Neural progenitor cell (in vitro differentiated cells): Measurements from ENCODE around the gene GATA5. TPM values are rescaled to one million over a fixed set of nuclear protein-coding genes. Genes with fewer than 3 reads are reported as not detected.

ENCODE experiments used
- DNase-seq: peaks from one replicate; pipeline ENCODE4 v3.0.0-alpha.2; 2016; ENCODE audit warnings: low spot score
- H2AFZ ChIP-seq: fragments of 200-600 bp; sonication (generic); replicated peaks from 2 replicates; pipeline ENCODE4 v1.6.1; 2016; ENCODE audit warnings: antibody characterized with exemption
- H3F3A ChIP-seq: fragments of 200-600 bp; sonication (generic); 2 replicates; pipeline ENCODE4 v1.6.1; 2016; ENCODE audit warnings: antibody characterized with exemption, low read depth
- H3K27ac ChIP-seq: fragments of 200-600 bp; sonication (generic); 2 replicates; pipeline ENCODE4 v1.5.1; 2016; ENCODE audit warnings: mild to moderate bottlenecking
- H3K27me3 ChIP-seq: fragments of 200-600 bp; sonication (generic); 2 replicates; pipeline ENCODE4 v1.6.1; 2016; ENCODE audit warnings: mild to moderate bottlenecking, moderate library complexity
- H3K36me3 ChIP-seq: fragments of 200-600 bp; sonication (generic); 2 replicates; pipeline ENCODE4 v1.5.1; 2016
- H3K4me1 ChIP-seq: fragments of 200-600 bp; sonication (generic); 2 replicates; pipeline ENCODE4 v1.6.1; 2016; ENCODE audit warnings: mixed run types
- H3K4me2 ChIP-seq: fragments of 200-600 bp; sonication (generic); 2 replicates; pipeline ENCODE4 v1.6.1; 2016
- H3K4me3 ChIP-seq: fragments of 200-600 bp; sonication (generic); 2 replicates; pipeline ENCODE4 v1.5.1; 2016
- H3K79me2 ChIP-seq: fragments of 200-600 bp; sonication (generic); 2 replicates; pipeline ENCODE4 v1.6.1; 2016; ENCODE audit warnings: low read depth
- H3K9ac ChIP-seq: fragments of 200-600 bp; sonication (generic); 2 replicates; pipeline ENCODE4 v1.6.1; 2016
- H3K9me3 ChIP-seq: fragments of 200-600 bp; sonication (generic); 2 replicates; pipeline ENCODE4 v1.5.1; 2016; ENCODE audit warnings: low read depth
- H4K20me1 ChIP-seq: fragments of 200-600 bp; sonication (generic); 2 replicates; pipeline ENCODE4 v1.6.1; 2016; ENCODE audit warnings: low read depth
- H3K27ac Mint-ChIP-seq: 3 replicates; pipeline ENCODE4 v1.8.0; 2021; ENCODE audit warnings: mixed read lengths
- H3K27me3 Mint-ChIP-seq: 2 replicates; pipeline ENCODE4 v1.8.0; 2022; ENCODE audit warnings: low read depth, mild to moderate bottlenecking, inconsistent platforms, moderate library complexity, mixed read lengths; ENCODE audit not compliant: insufficient read depth
- H3K36me3 Mint-ChIP-seq: 3 replicates; pipeline ENCODE4 v1.8.0; 2021; ENCODE audit warnings: mixed read lengths
- H3K4me1 Mint-ChIP-seq: 3 replicates; pipeline ENCODE4 v1.8.0; 2021; ENCODE audit warnings: mixed read lengths
- H3K4me3 Mint-ChIP-seq: 3 replicates; pipeline ENCODE4 v1.8.0; 2021; ENCODE audit warnings: mild to moderate bottlenecking, moderate library complexity, mixed read lengths
- H3K9me3 Mint-ChIP-seq: 3 replicates; pipeline ENCODE4 v1.8.0; 2020; ENCODE audit warnings: mixed read lengths
- EZH2 ChIP-seq: fragments of 200-600 bp; sonication (generic); IDR thresholded peaks from 2 replicates; pipeline ENCODE4 v1.6.1; 2017; ENCODE audit warnings: antibody characterized with exemption, mild to moderate bottlenecking, moderate library complexity
- EZH2phosphoT487 ChIP-seq: fragments of 200-600 bp; sonication (generic); IDR thresholded peaks from 2 replicates; pipeline ENCODE4 v1.6.1; 2017; ENCODE audit warnings: antibody characterized with exemption
- total RNA-seq: library from RNA; depleted of rRNA; stranded (reverse); fragments of >200 nt; gene quantifications from 2 replicates; pipeline ENCODE4 v1.2.3, GENCODE V29; 2015; ENCODE audit warnings: low replicate concordance
- TF ChIP-seq, protein P1 (sequence below): fragments of 200-600 bp; sonication (generic); IDR thresholded peaks from 2 replicates; pipeline ENCODE4 v1.5.1; 2017; ENCODE audit warnings: antibody characterized with exemption, mild to moderate bottlenecking

Gene GATA5
- total RNA-seq, 1 donor from 2014 or later: not detected

DNA sequence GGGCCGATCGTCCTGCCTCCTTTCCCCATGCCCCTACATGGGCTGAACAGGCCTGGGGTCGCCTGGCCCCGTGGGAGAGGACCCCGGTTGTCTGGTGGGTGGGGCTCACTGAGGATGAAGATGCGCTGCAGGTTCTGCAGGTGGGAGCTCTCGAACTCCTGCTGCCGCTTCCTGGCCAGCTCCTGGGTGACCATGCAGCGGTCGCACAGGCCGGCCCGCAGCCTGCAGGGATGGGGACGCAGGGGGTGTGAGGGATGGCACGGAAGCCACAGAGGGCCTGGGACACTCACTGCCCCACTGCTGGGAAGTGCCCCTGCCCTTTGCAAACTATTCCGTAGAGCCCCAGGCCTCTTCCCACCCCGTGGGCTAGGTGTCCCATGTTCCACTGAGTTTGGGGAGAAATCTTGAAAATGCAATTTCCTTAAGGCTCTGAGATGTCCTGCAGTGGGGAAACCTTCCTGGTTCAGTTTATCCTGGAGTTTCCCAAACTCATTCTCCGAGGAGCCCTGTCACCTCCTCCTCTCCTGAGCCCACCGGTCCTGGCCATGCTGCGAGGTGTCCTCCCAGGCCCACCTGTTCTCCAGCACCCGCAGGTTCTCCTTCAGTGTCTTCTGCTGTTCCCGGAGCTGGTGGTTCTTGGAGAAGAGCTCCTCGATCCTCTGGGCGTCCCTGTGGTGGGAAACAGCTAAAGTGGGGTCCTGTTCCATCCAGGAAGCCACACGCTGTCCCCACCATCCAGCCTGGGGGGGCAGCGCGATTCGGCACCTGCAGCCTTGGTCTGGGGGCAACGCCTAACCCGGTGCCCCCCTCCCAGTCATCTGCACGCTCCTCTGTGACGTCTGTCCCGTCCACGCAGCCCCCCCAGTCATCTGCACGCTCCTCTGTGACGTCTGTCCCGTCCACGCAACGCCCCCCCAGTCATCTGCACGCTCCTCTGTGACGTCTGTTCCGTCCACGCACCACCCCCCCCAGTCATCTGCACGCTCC is 58.9 kb downstream of the GATA5 start:
- H3K9me3 ChIP-seq: no peaks in the 10 kb centered on the region
- no peaks in the 10 kb centered on the region for H3K27me3 ChIP-seq
- peaks cover 10% of the 10 kb centered on the region for H3F3A ChIP-seq
- no peaks in the 10 kb centered on the region for H3K36me3 Mint-ChIP-seq
- H3K4me3 Mint-ChIP-seq: no peak overlapping the region
- H4K20me1 ChIP-seq: no peaks in the 10 kb centered on the region
- H3K9me3 Mint-ChIP-seq: no peaks in the 10 kb centered on the region
- H3K4me2 ChIP-seq: no peak overlapping the region
- peaks cover 4% of the 10 kb centered on the region for H3K27me3 Mint-ChIP-seq
- no peak overlapping the region for H3K4me3 ChIP-seq
- DNase-seq: no peak
- H3K4me1 Mint-ChIP-seq: peaks cover 4% of the 10 kb centered on the region
- no peak overlapping the region for H3K27ac Mint-ChIP-seq
- no peaks in the 10 kb centered on the region for H3K36me3 ChIP-seq
- no peak overlapping the region for H3K27ac ChIP-seq
- no peak overlapping the region for H3K9ac ChIP-seq
- no peaks in the 10 kb centered on the region for H3K4me1 ChIP-seq
- TF ChIP-seq EZH2 (no peak), EZH2phosphoT487 (no peak)
- TF ChIP-seq, protein P1, sequence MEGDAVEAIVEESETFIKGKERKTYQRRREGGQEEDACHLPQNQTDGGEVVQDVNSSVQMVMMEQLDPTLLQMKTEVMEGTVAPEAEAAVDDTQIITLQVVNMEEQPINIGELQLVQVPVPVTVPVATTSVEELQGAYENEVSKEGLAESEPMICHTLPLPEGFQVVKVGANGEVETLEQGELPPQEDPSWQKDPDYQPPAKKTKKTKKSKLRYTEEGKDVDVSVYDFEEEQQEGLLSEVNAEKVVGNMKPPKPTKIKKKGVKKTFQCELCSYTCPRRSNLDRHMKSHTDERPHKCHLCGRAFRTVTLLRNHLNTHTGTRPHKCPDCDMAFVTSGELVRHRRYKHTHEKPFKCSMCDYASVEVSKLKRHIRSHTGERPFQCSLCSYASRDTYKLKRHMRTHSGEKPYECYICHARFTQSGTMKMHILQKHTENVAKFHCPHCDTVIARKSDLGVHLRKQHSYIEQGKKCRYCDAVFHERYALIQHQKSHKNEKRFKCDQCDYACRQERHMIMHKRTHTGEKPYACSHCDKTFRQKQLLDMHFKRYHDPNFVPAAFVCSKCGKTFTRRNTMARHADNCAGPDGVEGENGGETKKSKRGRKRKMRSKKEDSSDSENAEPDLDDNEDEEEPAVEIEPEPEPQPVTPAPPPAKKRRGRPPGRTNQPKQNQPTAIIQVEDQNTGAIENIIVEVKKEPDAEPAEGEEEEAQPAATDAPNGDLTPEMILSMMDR: no peak
- H3K79me2 ChIP-seq: no peaks in the 10 kb centered on the region
- no peak overlapping the region for H2AFZ ChIP-seq

- Histone ChIP-seq H3K27ac (no peak overlapping the region), H3K9me3 (no peaks in the 10 kb centered on the region), H2AFZ (no peak overlapping the region), H3K4me1 (peaks cover 2% of the 10 kb centered on the region), H3K79me2 (no peaks in the 10 kb centered on the region), H3F3A (peaks cover 4% of the 10 kb centered on the region), H3K4me2 (no peak overlapping the region), H4K20me1 (no peaks in the 10 kb centered on the region), H3K4me3 (no peak overlapping the region), H3K9ac (no peak overlapping the region), H3K36me3 (no peaks in the 10 kb centered on the region), H3K27me3 (no peaks in the 10 kb centered on the region)
- Mint-ChIP-seq H3K36me3 (no peaks in the 10 kb centered on the region), H3K4me1 (no peaks in the 10 kb centered on the region), H3K27me3 (peaks cover 4% of the 10 kb centered on the region), H3K9me3 (no peaks in the 10 kb centered on the region), H3K4me3 (no peak overlapping the region), H3K27ac (no peak overlapping the region)
- TF ChIP-seq EZH2phosphoT487: no peak
- TF ChIP-seq, protein P1: no peak
- no peak for DNase-seq
Observed at GRCh38 chr20:62415354-62416111, 60.3 kb downstream of the GATA5 start.

GRCh38 chr20:62413896-62414481 is 61.8 kb downstream of the GATA5 start:
- Histone ChIP-seq H3K4me3 (no peak overlapping the region), H3K27ac (no peak overlapping the region), H3F3A (peaks cover 4% of the 10 kb centered on the region), H3K27me3 (peaks cover 11% of the 10 kb centered on the region), H3K9ac (no peak overlapping the region), H3K9me3 (no peaks in the 10 kb centered on the region), H3K4me2 (no peak overlapping the region), H2AFZ (no peak overlapping the region), H4K20me1 (no peaks in the 10 kb centered on the region), H3K4me1 (peaks cover 6% of the 10 kb centered on the region), H3K79me2 (no peaks in the 10 kb centered on the region), H3K36me3 (no peaks in the 10 kb centered on the region)
- Mint-ChIP-seq H3K4me1 (no peaks in the 10 kb centered on the region), H3K27ac (no peak overlapping the region), H3K9me3 (no peaks in the 10 kb centered on the region), H3K27me3 (peaks cover 5% of the 10 kb centered on the region), H3K36me3 (no peaks in the 10 kb centered on the region), H3K4me3 (no peak overlapping the region)
- TF ChIP-seq EZH2: no peak
- TF ChIP-seq, protein P1: peak; percentile 56
- no peak for TF ChIP-seq EZH2phosphoT487
- DNase-seq: peak; percentile 63

Other genes starting within 250 kb of the GATA5 start
- gene OSBPL2, start 237.5 kb downstream of the GATA5 start, total RNA-seq: 28.4 and 35.7 TPM in 2 replicates
- 52.3 and 96.3 TPM in 2 replicates for gene ADRM1, start 173.0 kb downstream of the GATA5 start, total RNA-seq
- 12.1 and 63.9 TPM in 2 replicates for gene LAMA5, start 108.7 kb downstream of the GATA5 start, total RNA-seq
- gene RPS21, start 88.9 kb downstream of the GATA5 start, total RNA-seq: 1,629 and 1,765 TPM in 2 replicates
- 8.1 and 13.8 TPM in 2 replicates for gene CABLES2, start 68.7 kb downstream of the GATA5 start, total RNA-seq
- 0.03 TPM in 1 of 2 replicates, not detected in the other for gene RBBP8NL, start 48.5 kb downstream of the GATA5 start, total RNA-seq
- gene SLCO4A1, start 166.5 kb upstream of the GATA5 start, total RNA-seq: 0.88 and 3.1 TPM in 2 replicates
- gene NTSR1, start 232.8 kb upstream of the GATA5 start, total RNA-seq: 0.12 and 0.26 TPM in 2 replicates